ENCODE results near the gene MAGI1.

GRCh38 chr3:65742914-65743313 lies 295.8 kb downstream of the MAGI1 start:
- TF ChIP-seq POLR2AphosphoS5 (IDR thresholded peaks at IDR 0.05; ENCODE audit: low read depth, low read length) (no peak), TEAD4 (IDR thresholded peaks at IDR 0.05; ENCODE audit: borderline replicate concordance, insufficient read depth) (no peak), CTCF (IDR thresholded peaks at IDR 0.05) (no peak), JUND (IDR thresholded peaks at IDR 0.05) (peak; percentile 40), CHD2 (IDR thresholded peaks at IDR 0.05; ENCODE audit: low read length, partially characterized antibody) (no peak)

Measured in SK-N-SH (cell line).